Duodenal mucosa (tissue), 2 donors: ENCODE measurements around the gene MVP.
"Not testable (repeated sequence)": the region's sequence is repeated elsewhere in the genome, so short reads cannot be mapped to it uniquely, and the experiment has no call there.

Experiments used
- H3K27ac ChIP-seq: one replicate; pipeline ENCODE4 v1.7.0; 2013; ENCODE audit warnings: low read depth, low read length
- H3K27me3 ChIP-seq, 2 donors: one replicate each; pipeline ENCODE4 v1.7.0; 2013; ENCODE audit warnings: low read length in 2 of 2, control low read depth in 1 of 2; ENCODE audit not compliant: insufficient read depth in 2 of 2, control insufficient read depth in 1 of 2
- H3K36me3 ChIP-seq, 2 donors: one replicate each; pipeline ENCODE4 v1.7.0; 2013; ENCODE audit warnings: low read length in 2 of 2, control low read depth in 1 of 2; ENCODE audit not compliant: insufficient read depth in 2 of 2, control insufficient read depth in 1 of 2
- H3K4me1 ChIP-seq, 2 donors: one replicate each; pipeline ENCODE4 v1.7.0; 2013; ENCODE audit warnings: low read length in 2 of 2, control low read depth in 1 of 2; ENCODE audit not compliant: insufficient read depth in 2 of 2, control insufficient read depth in 1 of 2
- H3K4me3 ChIP-seq, 2 donors: one replicate each; pipeline ENCODE4 v1.7.0; 2013; ENCODE audit warnings: low read length in 2 of 2, low read depth in 1 of 2
- H3K9ac ChIP-seq, 2 donors: one replicate each; pipeline ENCODE4 v1.7.0; 2013; ENCODE audit warnings: low read length in 2 of 2, low read depth in 1 of 2
- H3K9me3 ChIP-seq, 2 donors: one replicate each; pipeline ENCODE4 v1.7.0; 2013; ENCODE audit warnings: low read length in 2 of 2, control low read depth in 1 of 2; ENCODE audit not compliant: control insufficient read depth in 1 of 2

MVP gene

GRCh38 chr16:29889372-29889771 is 69.1 kb downstream of the MVP start:
- not testable (repeated sequence) for H3K36me3 ChIP-seq, H3K27me3 ChIP-seq, H3K9me3 ChIP-seq, H3K4me3 ChIP-seq, H3K9ac ChIP-seq, H3K27ac ChIP-seq
- H3K4me1 ChIP-seq: peaks cover 14 to 16% of the 10 kb centered on the region in 2 donors

- peaks cover 14 to 16% of the 10 kb centered on the region in 2 donors for H3K4me1 ChIP-seq
- no peak overlapping the region for H3K9ac ChIP-seq
- no peaks in the 10 kb centered on the region for H3K9me3 ChIP-seq
- H3K4me3 ChIP-seq: no peak overlapping the region
- H3K27me3 ChIP-seq: no peaks in the 10 kb centered on the region
- H3K27ac ChIP-seq: no peak overlapping the region
- H3K36me3 ChIP-seq: no peaks in the 10 kb centered on the region
Measured at GRCh38 chr16:29891525-29892457, 71.5 kb downstream of the MVP start.

- Histone ChIP-seq H3K9me3 (no peaks in the 10 kb centered on the region), H3K27me3 (peaks cover 0 to under 1% of the 10 kb centered on the region in 2 donors), H3K27ac (no peak overlapping the region), H3K4me1 (peaks cover 14 to 16% of the 10 kb centered on the region in 2 donors), H3K9ac (no peak overlapping the region), H3K36me3 (no peaks in the 10 kb centered on the region), H3K4me3 (no peak overlapping the region)
Measured at GRCh38 chr16:29892458-29892813, 72.2 kb downstream of the MVP start.

GRCh38 chr16:29893553-29893952 is 73.3 kb downstream of the MVP start:
- Histone ChIP-seq H3K9ac (no peak overlapping the region), H3K4me3 (no peak overlapping the region), H3K36me3 (no peaks in the 10 kb centered on the region), H3K27me3 (peaks cover 5 to 8% of the 10 kb centered on the region in 2 donors), H3K27ac (no peak overlapping the region), H3K4me1 (peaks cover 15 to 16% of the 10 kb centered on the region in 2 donors), H3K9me3 (no peaks in the 10 kb centered on the region)

- no peak overlapping the region for H3K4me3 ChIP-seq
- no peaks in the 10 kb centered on the region for H3K36me3 ChIP-seq
- no peak overlapping the region for H3K9ac ChIP-seq
- peaks cover 8 to 9% of the 10 kb centered on the region in 2 donors for H3K27me3 ChIP-seq
- H3K9me3 ChIP-seq: no peaks in the 10 kb centered on the region
- no peak overlapping the region for H3K27ac ChIP-seq
- peaks cover 16 to 18% of the 10 kb centered on the region in 2 donors for H3K4me1 ChIP-seq
Measured at GRCh38 chr16:29894352-29894751, 74.1 kb downstream of the MVP start.

- no peak overlapping the region for H3K9ac ChIP-seq
- no peak overlapping the region for H3K27ac ChIP-seq
- no peaks in the 10 kb centered on the region for H3K36me3 ChIP-seq
- H3K4me3 ChIP-seq: no peak overlapping the region
- peaks cover 8 to 9% of the 10 kb centered on the region in 2 donors for H3K27me3 ChIP-seq
- peaks cover 20 to 21% of the 10 kb centered on the region in 2 donors for H3K4me1 ChIP-seq
- H3K9me3 ChIP-seq: no peaks in the 10 kb centered on the region
Measured at GRCh38 chr16:29896841-29897240, 76.6 kb downstream of the MVP start.

- no peaks in the 10 kb centered on the region for H3K9me3 ChIP-seq
- no peaks in the 10 kb centered on the region for H3K36me3 ChIP-seq
- peaks cover 15 to 16% of the 10 kb centered on the region in 2 donors for H3K4me1 ChIP-seq
- no peak overlapping the region for H3K9ac ChIP-seq
- no peak overlapping the region for H3K27ac ChIP-seq
- peaks cover 8 to 9% of the 10 kb centered on the region in 2 donors for H3K27me3 ChIP-seq
- no peak overlapping the region for H3K4me3 ChIP-seq
Measured at GRCh38 chr16:29897333-29897732, 77.1 kb downstream of the MVP start.
